B cell (primary cell): ENCODE measurements around the gene LIMS2. TPM values are rescaled to one million over a fixed set of nuclear protein-coding genes. Genes with fewer than 3 reads are reported as not detected.

Source experiments
- ATAC-seq: fragments of 200-7000 bp; cut with Tn5 transposase; one replicate; pipeline ENCODE4 v1.10.0; 2021; ENCODE audit warnings: low read depth, mild to moderate bottlenecking, moderate number of reproducible peaks, moderate library complexity
- CTCF ChIA-PET: fragments of 350-600 bp; sonication (Branson Sonifier 250); formaldehyde crosslinking; loops from one replicate; lab custom pipeline; 2021; ENCODE audit warnings: antibody characterized with exemption, inconsistent platforms; lab: Charles Lee
- POLR2A ChIA-PET: fragments of 350-600 bp; sonication (Branson Sonifier 250); formaldehyde crosslinking; loops from one replicate; lab custom pipeline; 2021; ENCODE audit warnings: antibody characterized with exemption; lab: Charles Lee
- DNase-seq: peaks from one replicate; pipeline ENCODE4 v3.0.0; 2013
- H2AFZ ChIP-seq: 2 replicates; pipeline ENCODE4 v1.6.1; 2012; ENCODE audit warnings: mild to moderate bottlenecking, low read depth, low read length; ENCODE audit not compliant: insufficient read depth, poor library complexity, severe bottlenecking
- H3K27ac ChIP-seq, 2 donors: 1 replicate in 1 of 2; 2 replicates in 1 of 2; pipeline ENCODE4 v1.5.1; 2012 to 2013; ENCODE audit warnings: low read length in 2 of 2, mild to moderate bottlenecking in 2 of 2, moderate library complexity in 1 of 2
- H3K27me3 ChIP-seq, 4 experiments: fragments of 200-600 bp in 1 of 4; sonication (generic) in 1 of 4; replicated peaks in 1 of 4; 1 replicate in 2 of 4; 2 replicates in 2 of 4; pipeline versions ENCODE4 v1.6.1 to v1.7.0; 2013 to 2016; ENCODE audit warnings: low read length in 3 of 4, mild to moderate bottlenecking in 2 of 4, mixed read lengths in 1 of 4, moderate library complexity in 1 of 4; ENCODE audit not compliant: insufficient read depth in 4 of 4, control insufficient read depth in 3 of 4; ENCODE audit errors: control extremely low read depth in 1 of 4
- H3K36me3 ChIP-seq, 2 experiments: replicated peaks in 1 of 2; 1 replicate in 1 of 2; 2 replicates in 1 of 2; pipeline versions ENCODE4 v1.6.1 to v1.7.1; 2013; ENCODE audit warnings: low read length in 1 of 2; ENCODE audit not compliant: insufficient read depth in 2 of 2, control insufficient read depth in 1 of 2; ENCODE audit errors: control extremely low read depth in 1 of 2, extremely low read depth in 1 of 2
- H3K4me1 ChIP-seq, 2 donors: fragments of 200-600 bp in 1 of 2; sonication (generic) in 1 of 2; 1 replicate in 1 of 2; 2 replicates in 1 of 2; pipeline versions ENCODE4 v1.5.1 to v1.6.1; 2013 to 2017; ENCODE audit warnings: low read length in 2 of 2; ENCODE audit not compliant: control insufficient read depth in 2 of 2, insufficient read depth in 2 of 2
- H3K4me2 ChIP-seq: replicated peaks from 2 replicates; pipeline ENCODE3; 2012; ENCODE audit warnings: mild to moderate bottlenecking, low read depth, low read length; ENCODE audit not compliant: poor library complexity, severe bottlenecking
- H3K4me3 ChIP-seq, 5 experiments: fragments of 200-600 bp in 1 of 5; sonication (generic) in 1 of 5; 1 replicate in 3 of 5; 2 replicates in 2 of 5; pipeline versions ENCODE4 v1.5.1 to v1.7.0; 2011 to 2016; ENCODE audit warnings: low read length in 4 of 5, mild to moderate bottlenecking in 4 of 5, low read depth in 2 of 5, control low read depth in 1 of 5, moderate library complexity in 1 of 5; ENCODE audit not compliant: insufficient read depth in 1 of 5; ENCODE audit errors: control extremely low read depth in 1 of 5, extremely low read depth in 1 of 5
- H3K79me2 ChIP-seq: fragments of 200-600 bp; sonication (generic); one replicate; pipeline ENCODE4 v1.6.0; 2016; ENCODE audit warnings: low read length; ENCODE audit not compliant: control insufficient read depth, insufficient read depth
- H3K9ac ChIP-seq: fragments of 200-600 bp; sonication (generic); 2 replicates; pipeline ENCODE4 v1.6.1; 2017; ENCODE audit warnings: mild to moderate bottlenecking, low read length, moderate library complexity
- H3K9me3 ChIP-seq, 3 donors: one replicate each; pipeline versions ENCODE4 v1.6.1 to v1.7.1; 2013; ENCODE audit warnings: low read length in 2 of 3; ENCODE audit not compliant: control insufficient read depth in 2 of 3, insufficient read depth in 1 of 3; ENCODE audit errors: control extremely low read depth in 1 of 3
- H4K20me1 ChIP-seq: 2 replicates; pipeline ENCODE4 v1.6.0; 2012; ENCODE audit warnings: mild to moderate bottlenecking, low read length; ENCODE audit not compliant: insufficient read depth, control insufficient read depth, poor library complexity, severe bottlenecking
- H3K27ac Mint-ChIP-seq: one replicate; pipeline ENCODE4 v1.8.0; 2021; ENCODE audit warnings: mixed read lengths
- H3K27me3 Mint-ChIP-seq: one replicate; pipeline ENCODE4 v1.8.0; 2021; ENCODE audit warnings: mixed read lengths
- H3K4me1 Mint-ChIP-seq: one replicate; pipeline ENCODE4 v1.8.0; 2021; ENCODE audit warnings: mixed read lengths
- H3K4me3 Mint-ChIP-seq: one replicate; pipeline ENCODE4 v1.8.0; 2021; ENCODE audit warnings: mixed read lengths
- H3K9me3 Mint-ChIP-seq: one replicate; pipeline ENCODE4 v1.8.0; 2022; ENCODE audit warnings: mixed read lengths; ENCODE audit not compliant: insufficient read depth
- EZH2 ChIP-seq: IDR thresholded peaks from 2 replicates; pipeline ENCODE4 v1.6.1; 2012; ENCODE audit warnings: borderline replicate concordance, low read depth, mild to moderate bottlenecking, moderate library complexity, low read length; ENCODE audit not compliant: insufficient read depth, poor library complexity, severe bottlenecking
- WGBS: methylation state at CpG from one replicate; pipeline ENCODE4 v1.1.5; 2013; ENCODE audit warnings: missing lambda C conversion rate; ENCODE audit not compliant: insufficient coverage; 5-methylcytosine and 5-hydroxymethylcytosine counted together
- intact Hi-C: fragments of 100-400 bp; cut with micrococcal nuclease; formaldehyde crosslinking; loops from one replicate; pipeline ENCODE4 v1.10.0; 2022
- polyA plus RNA-seq: library from polyadenylated mRNA; depleted of rRNA; stranded (reverse); fragments of >200 nt; gene quantifications from 2 replicates; pipeline ENCODE4 v1.2.3, GENCODE V29; 2012
- total RNA-seq, 2 donors: library from RNA; stranded (reverse); fragments of 120-200 nt in 1 of 2; gene quantifications; 1 replicate in 1 of 2; 2 replicates in 1 of 2; pipeline versions ENCODE4 v1.2.3 to v1.2.4, GENCODE V29; 2013 to 2022
- TF ChIP-seq, protein P1 (sequence below): fragments of 200-600 bp; IDR thresholded peaks from one replicate; pipeline ENCODE4 v1.8.0; 2022; ENCODE audit warnings: antibody characterized with exemption, mild to moderate bottlenecking

LIMS2 gene
- total and polyA plus RNA-seq, 2 donors (not counting 1 experiment from before 2014, with no cell fraction given), result 6.7 to 32.2 TPM

DNA sequence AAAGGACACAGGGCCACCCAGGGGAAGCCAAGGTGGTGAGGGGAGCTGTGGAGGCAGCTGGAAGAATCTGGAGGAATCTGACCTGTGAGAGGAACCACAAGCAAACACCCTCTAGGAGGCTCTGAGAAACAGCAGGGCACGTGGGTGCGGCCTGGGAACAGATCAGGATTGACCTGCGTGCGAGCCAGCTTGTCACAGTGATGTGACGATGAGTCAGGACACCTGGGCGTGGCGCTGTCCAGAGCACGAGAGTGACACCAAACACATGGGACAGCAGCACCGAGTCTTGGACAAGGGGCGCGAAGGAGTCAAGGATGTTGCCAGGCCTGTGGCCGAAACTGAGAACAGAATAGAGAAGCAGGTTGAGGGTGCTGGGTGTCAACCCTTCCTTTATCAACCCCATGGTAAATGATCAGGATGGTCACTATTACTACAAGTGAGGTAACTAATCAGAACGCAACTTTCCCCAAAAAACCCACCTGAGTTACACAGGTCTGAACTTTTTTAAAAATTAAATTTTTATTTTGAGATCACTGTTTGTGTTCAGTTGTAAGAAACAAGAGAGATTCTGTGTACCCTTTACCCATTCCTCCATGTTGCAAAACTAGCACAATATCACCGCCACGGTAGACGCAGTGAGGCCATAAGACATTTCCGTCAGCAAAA, 25.3 kb upstream of the LIMS2 start:
- Histone ChIP-seq H3K4me1 (peaks cover 29 to 34% of the 10 kb centered on the region in 2 donors), H3K36me3 (peaks cover 0 to 14% of the 10 kb centered on the region in 2 experiments), H4K20me1 (peaks cover 26% of the 10 kb centered on the region), H3K4me3 (peak overlapping the region; percentile 69 to 84 (median 77)), H3K9me3 (no peaks in the 10 kb centered on the region), H3K27ac (peak overlapping the region; percentile 91 to 95), H3K79me2 (peaks cover 31% of the 10 kb centered on the region), H3K9ac (peak overlapping the region; percentile 72), H3K4me2 (peak overlapping the region; percentile 88), H3K27me3 (no peaks in the 10 kb centered on the region), H2AFZ (peak overlapping the region; percentile 82)
- DNase-seq (peak; percentile 71), ATAC-seq (peak; percentile 15)
- intact Hi-C loops, result loop anchor here (1.0 to 10.0 kb wide), 10 partner anchors 49 to 616 kb away; partner anchors contain the start of genes IWS1, SAP130, UGGT1 and WDR33
- POLR2A ChIA-PET, result interaction anchor here (0.6 to 1.3 kb wide), 3 partner anchors 25 to 109 kb away, joined by 3 to 4 read pairs (median 4); partner anchors contain the start of gene LIMS2
- Mint-ChIP-seq H3K27ac (peak overlapping the region; percentile 100), H3K27me3 (no peaks in the 10 kb centered on the region), H3K4me1 (peaks cover 35% of the 10 kb centered on the region), H3K9me3 (no peaks in the 10 kb centered on the region), H3K4me3 (peak overlapping the region; percentile 98)
- TF ChIP-seq, protein P1, sequence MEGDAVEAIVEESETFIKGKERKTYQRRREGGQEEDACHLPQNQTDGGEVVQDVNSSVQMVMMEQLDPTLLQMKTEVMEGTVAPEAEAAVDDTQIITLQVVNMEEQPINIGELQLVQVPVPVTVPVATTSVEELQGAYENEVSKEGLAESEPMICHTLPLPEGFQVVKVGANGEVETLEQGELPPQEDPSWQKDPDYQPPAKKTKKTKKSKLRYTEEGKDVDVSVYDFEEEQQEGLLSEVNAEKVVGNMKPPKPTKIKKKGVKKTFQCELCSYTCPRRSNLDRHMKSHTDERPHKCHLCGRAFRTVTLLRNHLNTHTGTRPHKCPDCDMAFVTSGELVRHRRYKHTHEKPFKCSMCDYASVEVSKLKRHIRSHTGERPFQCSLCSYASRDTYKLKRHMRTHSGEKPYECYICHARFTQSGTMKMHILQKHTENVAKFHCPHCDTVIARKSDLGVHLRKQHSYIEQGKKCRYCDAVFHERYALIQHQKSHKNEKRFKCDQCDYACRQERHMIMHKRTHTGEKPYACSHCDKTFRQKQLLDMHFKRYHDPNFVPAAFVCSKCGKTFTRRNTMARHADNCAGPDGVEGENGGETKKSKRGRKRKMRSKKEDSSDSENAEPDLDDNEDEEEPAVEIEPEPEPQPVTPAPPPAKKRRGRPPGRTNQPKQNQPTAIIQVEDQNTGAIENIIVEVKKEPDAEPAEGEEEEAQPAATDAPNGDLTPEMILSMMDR, result no peak
- TF ChIP-seq EZH2, result no peak
- CTCF ChIA-PET, result interaction anchor here (0.6 to 4.7 kb wide), 4 partner anchors 61 to 188 kb away, joined by 3 to 36 read pairs (median 4); partner anchors contain the start of gene WDR33
- 53% methylated on average over 13 of the region's 17 CpGs for WGBS
